ENCODE data around the gene MUC13. TPM values are rescaled to one million over a fixed set of nuclear protein-coding genes. Genes with fewer than 3 reads are reported as not detected.

The MUC13 gene
- total RNA-seq, 2 donors from 2014 or later = 0.10 TPM; not detected in 1

DNA sequence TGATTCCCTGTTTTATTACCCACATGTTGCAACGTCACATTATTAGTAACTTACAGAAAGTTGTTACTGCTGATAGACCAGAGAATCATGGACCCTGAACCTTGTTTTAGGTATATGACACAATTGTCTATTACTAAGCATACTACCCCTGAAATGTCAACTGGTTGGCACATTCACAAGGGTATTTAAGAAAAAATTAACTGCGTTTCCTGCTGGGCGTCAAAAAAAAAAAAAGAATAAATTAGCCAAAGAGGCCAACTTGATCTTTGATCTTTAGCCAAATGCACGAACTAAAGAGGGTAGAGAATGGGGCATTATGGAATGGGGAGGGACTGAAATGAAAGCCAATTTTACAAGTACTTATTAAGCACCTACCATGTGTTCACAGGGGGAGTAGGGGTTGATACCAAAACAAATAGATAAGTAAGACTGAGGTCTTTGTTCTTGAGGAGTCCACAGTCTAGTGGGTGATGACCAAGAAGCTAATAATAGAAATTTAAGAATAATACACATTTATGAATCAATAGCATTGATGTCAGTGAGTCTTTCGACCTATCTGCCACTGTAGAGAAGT, 17.8 kb upstream of the MUC13 start:
- intact Hi-C loops (cut with DNase I) = no loop called here
- DNase-seq (ENCODE audit: low spot score) = no peak

DNA sequence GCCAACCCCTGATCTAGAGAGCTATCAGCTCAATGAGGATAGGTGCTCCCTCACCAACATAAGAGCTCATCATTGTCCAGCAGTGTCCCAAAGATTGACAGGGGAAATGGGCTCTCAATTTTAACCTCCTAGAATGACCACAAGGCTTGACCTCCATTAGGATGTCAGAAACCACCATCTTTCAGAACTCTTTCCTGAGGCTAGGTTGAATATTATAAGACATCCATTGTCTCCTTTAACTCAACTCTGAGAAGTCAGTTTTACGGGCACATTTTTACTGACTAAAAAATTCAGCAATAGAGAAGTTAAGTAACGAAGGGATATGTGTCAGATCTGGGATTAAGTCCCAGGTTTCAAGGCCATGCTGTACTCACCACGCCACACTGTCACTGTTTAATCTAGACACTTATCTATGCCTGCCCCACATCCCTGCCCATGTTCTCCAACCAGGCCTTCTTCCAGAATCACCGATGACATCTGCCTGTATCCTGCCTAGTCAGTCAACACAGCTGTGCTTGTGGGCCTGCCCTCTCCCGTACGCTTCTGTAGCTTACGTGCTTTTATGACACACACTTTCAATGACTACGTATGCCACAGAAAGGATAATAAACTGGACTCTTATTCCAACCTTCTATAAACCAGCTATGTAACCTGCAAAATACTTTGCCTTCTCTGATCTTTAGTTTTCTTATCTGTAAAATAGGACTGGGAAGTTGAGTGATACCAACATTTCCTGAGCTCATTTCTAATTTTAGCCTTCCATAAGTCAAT, 17.1 kb upstream of the MUC13 start:
- no peak for DNase-seq (ENCODE audit: low spot score)
- intact Hi-C loops (cut with DNase I) = no loop called here

DNA sequence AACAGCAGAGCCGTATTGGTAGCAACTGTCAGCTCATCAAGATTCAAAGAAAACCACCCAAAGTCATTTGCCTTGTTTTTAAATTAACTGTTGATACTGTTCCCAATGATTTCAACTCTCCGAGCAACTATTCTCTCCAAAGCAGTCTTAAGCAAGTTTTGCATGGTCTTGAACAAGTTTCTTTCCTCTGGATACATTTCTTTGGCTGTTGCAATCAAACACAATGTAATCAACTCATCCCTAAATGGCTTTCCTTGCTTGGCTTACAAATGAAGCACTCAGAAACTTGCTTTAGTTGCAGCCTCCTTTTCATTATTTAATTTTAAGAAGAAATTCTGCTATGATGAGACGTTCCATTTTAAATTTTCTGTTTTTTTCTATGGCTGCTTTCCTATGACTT, 15.5 kb upstream of the MUC13 start:
- no peak for DNase-seq (ENCODE audit: low spot score)
- intact Hi-C loops (cut with DNase I) = no loop called here

DNA sequence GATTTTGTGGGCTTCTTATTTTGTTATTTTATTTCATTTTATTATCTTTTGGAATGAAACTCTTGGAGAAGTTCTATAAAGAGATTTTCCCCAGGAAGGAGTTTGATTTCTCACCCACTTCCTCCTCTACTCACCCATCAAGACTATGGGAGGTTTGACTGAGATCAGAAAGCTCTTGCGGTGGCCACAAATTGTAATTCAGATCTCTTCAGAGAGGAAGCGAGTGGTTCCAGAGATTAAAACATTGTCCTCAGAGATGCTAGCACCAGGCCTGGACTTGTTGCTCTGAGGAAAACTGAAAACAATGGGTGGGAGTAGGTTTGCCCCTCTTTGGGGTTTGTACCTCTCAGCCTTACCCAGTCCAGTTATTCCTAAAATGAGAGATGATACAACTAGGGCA, 8.1 kb upstream of the MUC13 start:
- DNase-seq (ENCODE audit: low spot score) = no peak
- intact Hi-C loops (cut with DNase I) = no loop called here

DNA sequence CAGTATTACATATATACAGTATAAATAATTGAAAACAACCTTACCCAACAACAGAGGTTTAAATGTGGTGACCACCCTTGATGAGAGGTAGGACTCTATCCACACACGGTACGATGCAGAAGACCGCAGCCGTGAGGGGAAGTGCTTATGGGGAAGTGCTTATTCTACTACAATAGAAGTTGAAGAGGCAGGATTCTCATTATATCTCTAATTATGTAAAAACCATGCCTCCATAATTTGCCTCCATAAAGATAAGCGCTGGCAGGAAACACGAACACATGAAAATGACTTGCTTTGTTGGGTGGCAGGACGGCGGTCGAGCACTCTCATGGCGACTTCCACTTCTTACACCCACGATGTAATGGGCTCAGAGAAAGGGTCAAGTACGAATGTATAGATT, 7.2 kb upstream of the MUC13 start:
- intact Hi-C loops (cut with DNase I) = no loop called here
- DNase-seq (ENCODE audit: low spot score) = no peak

DNA sequence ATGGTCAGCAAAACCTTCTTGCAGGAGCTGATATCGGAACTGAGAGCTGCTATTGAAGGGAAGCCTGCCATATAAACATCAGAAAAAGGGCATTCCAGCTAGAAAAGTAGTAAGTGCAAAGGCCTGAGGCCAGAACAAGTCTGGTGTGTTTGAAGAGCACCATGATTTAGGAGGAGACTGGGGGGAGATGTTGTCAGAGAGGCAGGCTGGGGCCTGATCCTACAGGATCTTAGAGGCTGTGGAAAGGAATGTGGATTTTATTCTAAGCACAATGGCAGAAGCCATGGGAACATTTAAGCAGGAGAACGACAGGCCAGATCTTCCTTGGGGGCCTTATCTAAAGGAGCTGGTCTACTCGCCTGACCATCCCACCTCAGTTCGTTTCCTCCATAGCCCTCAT, 5.1 kb upstream of the MUC13 start:
- no peak for DNase-seq (ENCODE audit: low spot score)
- intact Hi-C loops (cut with DNase I) = loop anchor here in 1 of 2 donors (10.0 kb wide), 1 partner anchor 225 kb away; no protein-coding TSS in a partner anchor

DNA sequence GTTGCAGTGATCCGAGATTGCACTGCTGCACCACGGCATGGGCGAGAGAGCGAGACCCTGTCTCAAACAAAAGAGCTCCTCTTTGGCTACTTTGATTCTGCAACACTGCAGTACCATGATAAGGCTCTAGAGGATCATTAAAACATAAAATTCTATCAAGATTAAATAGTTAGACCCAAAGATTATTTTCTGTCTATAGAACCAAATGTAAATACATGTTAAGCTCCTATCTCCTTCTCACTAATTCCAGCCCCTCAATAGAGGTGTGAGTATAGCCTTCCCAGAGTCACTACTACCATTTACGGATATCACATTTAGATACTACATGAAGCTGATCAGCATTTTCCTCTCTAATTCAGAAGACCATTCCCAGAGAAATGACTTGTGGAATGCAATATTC, 4.3 kb upstream of the MUC13 start:
- no peak for DNase-seq (ENCODE audit: low spot score)
- intact Hi-C loops (cut with DNase I) = loop anchor here in 1 of 2 donors (10.0 kb wide), 1 partner anchor 226 kb away; no protein-coding TSS in a partner anchor

DNA sequence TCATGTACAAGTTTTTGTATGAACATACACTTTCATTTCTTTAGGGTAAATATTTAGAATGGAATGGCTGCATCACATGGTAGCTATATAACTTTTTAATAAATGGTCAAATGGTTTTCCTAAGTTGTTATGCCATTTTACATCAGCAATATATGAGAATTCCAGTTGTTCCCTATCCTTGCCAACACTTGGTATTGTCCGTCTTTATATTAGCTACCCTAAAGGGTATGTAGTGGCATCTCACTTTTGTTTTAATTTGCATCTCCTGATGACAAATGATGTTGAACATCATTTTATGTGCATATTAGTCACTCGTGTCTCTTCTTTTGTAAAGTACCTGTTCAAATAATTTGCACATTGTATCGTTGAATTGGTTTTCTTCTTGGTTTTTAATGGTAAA, 2.5 kb upstream of the MUC13 start:
- intact Hi-C loops (cut with DNase I) = loop anchor here in 1 of 2 donors (10.0 kb wide), 1 partner anchor 228 kb away; no protein-coding TSS in a partner anchor
- no peak for DNase-seq (ENCODE audit: low spot score)

DNA sequence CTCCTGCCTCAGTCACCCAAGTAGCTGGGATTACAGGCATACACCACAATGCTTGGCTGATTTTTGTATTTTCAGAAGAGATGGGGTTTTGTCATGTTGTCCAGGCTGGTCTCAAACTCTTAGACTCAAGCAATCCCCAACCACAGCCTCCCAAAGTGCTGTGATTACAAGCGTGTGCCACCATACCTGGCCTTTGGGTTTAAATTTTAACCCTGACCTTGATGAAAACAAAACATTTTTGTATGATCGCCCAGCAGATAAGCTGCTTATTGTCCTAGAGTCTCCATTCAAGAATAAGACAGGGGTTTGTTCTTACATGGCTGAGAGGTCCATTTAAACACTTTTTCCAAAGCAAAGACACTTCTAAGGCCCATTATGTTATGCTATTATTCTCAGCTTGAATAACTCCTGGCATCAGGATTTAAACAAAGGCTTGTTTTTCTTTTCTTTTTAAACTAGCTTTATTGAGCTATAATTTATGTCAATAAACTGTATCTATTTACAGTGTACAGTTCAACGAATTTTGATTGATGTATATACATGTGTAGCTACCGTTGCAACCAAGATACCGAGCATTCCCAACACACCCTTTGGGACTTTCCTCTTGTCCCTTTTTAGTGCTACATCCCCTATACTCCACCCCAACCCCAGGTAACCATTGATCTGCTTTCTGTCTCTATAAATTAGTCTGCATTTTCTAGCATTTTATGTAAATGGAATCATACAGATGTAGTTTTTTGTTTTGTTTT, 1.4 kb upstream of the MUC13 start:
- intact Hi-C loops (cut with DNase I) = loop anchor here in 1 of 2 donors (10.0 kb wide), 1 partner anchor 229 kb away; no protein-coding TSS in a partner anchor
- no peak for DNase-seq (ENCODE audit: low spot score)

DNA sequence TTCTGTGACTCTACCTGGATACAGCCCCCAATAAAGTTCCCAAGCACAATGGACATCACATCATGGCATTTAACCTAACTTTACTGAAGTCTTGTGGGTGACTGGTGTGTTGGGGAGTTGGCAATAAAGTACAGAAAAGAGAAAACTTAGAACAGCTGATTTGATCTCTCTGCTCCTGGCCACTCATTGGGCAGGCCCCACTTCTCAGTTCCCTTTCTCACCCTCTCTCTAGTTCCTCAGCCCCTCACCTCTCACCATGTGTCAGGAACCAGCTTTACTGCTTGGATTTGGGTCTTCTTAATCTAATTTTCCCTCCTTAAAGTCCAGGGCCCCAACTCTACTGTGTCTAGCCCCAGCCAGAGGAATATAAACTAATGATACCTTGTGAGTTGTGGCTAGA, 713 bp upstream of the MUC13 start:
- intact Hi-C loops (cut with DNase I) = loop anchor here in 1 of 2 donors (10.0 kb wide), 1 partner anchor 230 kb away; no protein-coding TSS in a partner anchor
- DNase-seq (ENCODE audit: low spot score) = no peak

DNA sequence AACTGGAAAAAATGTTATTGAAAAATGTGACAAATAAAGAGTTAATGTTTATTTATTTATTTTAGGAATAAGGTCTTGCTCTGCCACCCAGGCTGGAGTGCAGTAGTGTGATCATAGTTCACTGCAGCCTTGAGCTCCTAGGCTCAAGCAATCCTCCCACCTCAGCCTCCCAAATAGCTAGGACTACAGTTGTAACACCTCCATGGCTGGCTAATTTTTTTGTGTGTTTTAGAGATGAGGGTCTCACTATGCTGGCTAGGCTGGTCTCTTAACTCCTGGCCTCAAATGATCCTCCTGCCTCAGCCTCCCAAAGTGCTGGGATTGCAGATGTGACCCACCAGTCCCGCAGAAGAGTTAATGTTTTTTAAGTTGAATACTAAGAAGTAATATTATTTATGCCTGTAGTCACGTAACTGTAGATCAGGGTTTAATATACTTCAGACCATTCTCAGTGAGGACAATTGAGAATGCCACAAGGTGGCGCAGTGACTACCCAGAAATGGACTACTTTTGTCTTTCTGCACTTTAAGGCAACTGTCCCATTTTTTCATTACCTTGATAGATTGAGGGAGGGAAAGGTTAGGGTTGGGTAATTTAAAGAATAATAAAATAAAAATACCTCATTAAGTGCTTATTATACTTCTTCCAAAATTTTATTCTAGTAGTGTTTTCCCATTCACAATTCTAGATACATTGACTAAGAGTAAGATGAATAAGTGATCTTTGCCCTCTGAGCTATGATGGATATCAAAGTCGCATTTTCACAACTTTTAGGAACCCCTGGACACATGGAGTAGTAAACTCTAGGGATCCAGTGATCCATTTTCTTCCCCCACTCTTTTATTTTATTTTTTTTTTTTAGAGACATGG, 6.0 kb downstream of the MUC13 start:
- DNase-seq (ENCODE audit: low spot score) = no peak
- intact Hi-C loops (cut with DNase I) = no loop called here

DNA sequence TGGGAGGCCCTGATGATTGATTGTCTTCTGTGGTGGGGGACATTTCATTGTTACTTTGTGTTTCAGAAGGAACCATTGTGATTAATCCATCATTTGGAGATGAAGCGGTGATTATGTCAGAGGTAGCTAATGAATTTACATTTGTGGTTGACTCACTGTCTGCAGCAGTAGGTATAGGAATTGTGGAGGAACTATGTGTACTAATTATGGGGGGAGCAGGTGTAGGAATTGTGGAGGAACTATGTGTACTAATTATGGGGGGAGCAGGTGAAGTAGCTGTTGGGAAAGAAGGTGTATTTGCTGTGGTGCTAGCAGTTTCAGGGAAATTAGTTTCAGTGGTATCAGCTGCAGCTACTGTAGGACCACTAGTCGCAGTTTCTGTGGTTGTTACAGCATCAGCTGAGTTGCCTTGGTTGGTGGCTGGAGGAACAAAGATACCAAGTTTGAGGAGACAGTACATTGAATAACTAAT, 6.9 kb downstream of the MUC13 start:
- DNase-seq (ENCODE audit: low spot score) = no peak
- intact Hi-C loops (cut with DNase I) = no loop called here

DNA sequence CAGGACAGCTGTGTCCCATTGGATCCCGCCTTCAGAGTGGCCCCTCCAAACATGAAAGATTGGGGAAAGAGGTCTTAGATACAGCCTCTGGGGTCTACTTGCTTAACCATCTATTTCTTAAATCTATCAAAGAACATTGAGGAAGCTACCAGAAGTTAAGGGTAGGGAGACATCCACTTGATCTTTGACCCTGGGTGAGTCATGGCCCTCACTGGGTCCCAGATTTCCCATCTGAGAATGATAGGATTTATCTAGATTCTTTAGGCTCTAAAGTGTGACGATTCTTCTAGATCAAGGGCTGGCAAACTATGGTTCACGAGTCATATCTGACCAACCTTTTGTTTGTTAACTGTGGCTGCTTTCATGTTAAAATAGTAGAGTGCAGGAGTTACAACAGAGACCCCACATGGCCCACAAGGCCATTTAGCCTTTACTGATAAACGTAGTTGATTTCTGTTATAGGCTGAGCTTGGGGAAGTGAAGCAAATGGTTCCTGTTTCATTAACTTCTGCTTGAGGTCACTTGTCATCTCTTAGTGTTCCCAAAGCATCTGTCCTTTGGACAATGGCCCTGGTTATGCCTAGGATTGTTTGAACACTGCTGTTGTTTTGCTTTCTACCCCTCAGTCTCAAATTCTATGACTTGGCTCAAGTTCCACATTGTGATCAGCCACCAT, 8.0 kb downstream of the MUC13 start:
- intact Hi-C loops (cut with DNase I) = no loop called here
- DNase-seq (ENCODE audit: low spot score) = no peak

DNA sequence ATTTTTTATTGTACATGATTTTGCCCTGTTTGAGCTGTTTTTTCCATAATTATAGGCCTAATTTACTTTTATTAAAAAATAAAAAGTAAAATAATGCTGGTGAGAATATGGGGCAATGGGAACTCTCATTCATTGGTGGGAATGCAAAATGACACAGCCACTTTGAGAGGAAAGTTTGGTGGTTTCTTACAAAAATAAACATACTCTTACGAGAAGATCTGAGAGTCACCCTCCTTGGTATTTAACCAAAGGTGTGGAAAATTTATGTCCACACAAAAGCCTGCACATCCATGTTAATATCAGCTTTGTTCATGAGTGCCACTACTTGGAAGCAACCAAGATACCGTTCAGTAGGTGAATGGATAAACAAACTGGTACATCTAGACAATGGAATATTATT, 9.8 kb downstream of the MUC13 start:
- no peak for DNase-seq (ENCODE audit: low spot score)
- intact Hi-C loops (cut with DNase I) = no loop called here

DNA sequence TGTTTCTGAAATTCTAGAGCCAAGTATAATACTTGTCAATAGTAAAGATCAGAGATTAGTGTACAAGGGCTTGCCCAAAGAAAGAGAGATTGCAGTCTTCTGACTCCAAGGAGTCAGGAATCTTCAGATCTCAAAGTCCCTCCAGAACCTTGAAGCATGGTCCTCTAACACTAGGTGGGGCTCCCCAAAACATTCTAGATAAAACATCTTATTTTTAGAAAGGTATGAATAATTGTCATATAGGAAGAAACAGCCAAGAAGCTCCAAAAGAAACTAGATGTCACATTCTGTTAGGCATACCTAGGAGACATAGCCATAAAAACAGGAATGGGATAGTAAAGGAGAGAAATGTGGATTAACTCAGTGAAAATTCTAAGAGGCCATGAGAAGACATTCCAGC, 10.7 kb downstream of the MUC13 start:
- no peak for DNase-seq (ENCODE audit: low spot score)
- intact Hi-C loops (cut with DNase I) = no loop called here

DNA sequence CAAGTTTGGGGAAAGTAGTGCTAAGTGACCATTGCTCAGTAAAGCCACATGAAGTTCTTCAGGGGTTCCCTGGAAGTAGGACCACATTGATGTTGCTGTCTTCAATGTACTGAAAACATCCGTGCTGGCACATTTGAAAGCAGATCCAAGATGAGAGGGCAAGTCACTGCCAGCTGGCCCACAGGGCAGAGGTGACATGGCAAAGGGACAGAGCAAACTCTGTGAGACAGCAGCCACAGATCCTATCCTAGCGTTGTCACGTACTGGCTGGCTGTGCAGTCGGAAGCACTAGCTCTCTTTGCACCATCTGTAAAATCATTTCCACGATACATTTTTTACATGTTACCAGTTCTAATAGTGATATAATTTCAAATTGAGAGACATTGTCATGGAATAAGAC, 13.8 kb downstream of the MUC13 start:
- intact Hi-C loops (cut with DNase I) = no loop called here

DNA sequence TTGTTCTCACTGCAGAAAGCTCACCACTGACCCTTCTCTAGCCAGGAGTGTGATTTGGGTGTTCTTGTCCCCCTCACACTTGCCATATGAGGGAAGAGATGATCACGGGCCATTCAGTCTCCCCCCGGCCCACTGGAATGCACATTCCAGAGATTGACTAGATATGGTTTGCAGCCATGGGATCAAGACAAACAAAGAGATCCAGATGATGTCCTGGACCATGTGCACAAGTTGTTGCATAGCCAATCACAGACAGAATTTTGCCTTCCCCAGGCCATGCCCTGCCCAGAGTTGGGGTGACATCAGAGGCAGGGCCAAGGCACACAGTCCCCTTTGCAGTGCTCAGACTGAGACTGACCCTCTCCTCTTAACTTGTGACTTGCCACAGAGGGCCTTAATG, 14.8 kb downstream of the MUC13 start:
- intact Hi-C loops (cut with DNase I) = no loop called here
- no peak for DNase-seq (ENCODE audit: low spot score)

More for the DNA sequence above, 13.8 kb downstream of the MUC13 start:
- no peak for DNase-seq (ENCODE audit: low spot score)

DNA sequence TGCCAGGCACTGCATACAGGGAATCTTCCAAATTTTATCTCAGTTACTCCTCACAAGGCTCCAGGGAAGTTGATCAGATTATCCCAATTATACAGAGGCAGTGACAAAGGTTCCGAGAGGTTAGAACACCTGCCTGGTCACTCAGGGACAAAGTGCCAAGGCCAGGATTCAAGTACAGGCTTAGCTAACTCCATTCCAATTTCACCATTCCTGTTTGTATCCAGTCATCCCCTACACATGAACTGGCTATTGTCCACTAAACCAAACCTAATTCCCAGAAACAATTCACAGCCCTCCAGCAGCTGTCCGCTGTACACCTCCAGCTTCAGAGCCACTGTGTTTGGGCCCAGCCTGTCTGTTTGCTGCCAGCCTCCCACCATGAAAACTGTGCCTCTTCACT, 16.0 kb downstream of the MUC13 start:
- intact Hi-C loops (cut with DNase I) = no loop called here
- no peak for DNase-seq (ENCODE audit: low spot score)

Data from posterior vena cava (tissue), 2 donors.